Measurements from ENCODE around the gene IGFBP5.

- TF ChIP-seq POLR2AphosphoS5 (IDR thresholded peaks at IDR 0.05; ENCODE audit: borderline replicate concordance, low read depth, low read length) (no peak), EZH2 (IDR thresholded peaks at IDR 0.05) (no peak)
Observed at GRCh38 chr2:216710551-216711301, 15.4 kb upstream of the IGFBP5 start.

All from SK-N-MC (cell line).